OCI-LY1 (cell line): ENCODE data around the gene TRMT44.
A peak's percentile ranks its signal among the peaks of the same experiment; 100 is the strongest.

Experiments
- H2AFZ ChIP-seq: fragments of 200-600 bp; sonication (generic), shearing (Covaris generic); 2 replicates; pipeline ENCODE4 v1.6.0; 2014; ENCODE audit warnings: antibody characterized with exemption, mild to moderate bottlenecking, low read length
- H3F3A ChIP-seq: fragments of 200-600 bp; sonication (generic), shearing (Covaris generic); 2 replicates; pipeline ENCODE4 v1.6.0; 2014; ENCODE audit warnings: mild to moderate bottlenecking, antibody characterized with exemption, low read length, moderate library complexity; ENCODE audit not compliant: insufficient read depth
- H3K27ac ChIP-seq: fragments of 200-600 bp; sonication (generic); 2 replicates; pipeline ENCODE4 v1.5.1; 2014; ENCODE audit warnings: low read length, mixed run types, mild to moderate bottlenecking, low read depth; ENCODE audit not compliant: poor library complexity, severe bottlenecking
- H3K27me3 ChIP-seq: fragments of 200-600 bp; sonication (generic); 2 replicates; pipeline ENCODE4 v1.6.0; 2014; ENCODE audit warnings: antibody characterized with exemption, mild to moderate bottlenecking, low read length, moderate library complexity; ENCODE audit not compliant: insufficient read depth
- H3K36me3 ChIP-seq: fragments of 200-600 bp; sonication (generic); 2 replicates; pipeline ENCODE4 v1.6.1; 2014; ENCODE audit warnings: mild to moderate bottlenecking, antibody characterized with exemption, low read length, moderate library complexity, mixed read lengths; ENCODE audit not compliant: insufficient read depth
- H3K4me1 ChIP-seq: fragments of 200-600 bp; sonication (generic); 2 replicates; pipeline ENCODE4 v1.5.1; 2014; ENCODE audit warnings: mild to moderate bottlenecking, low read length, moderate library complexity; ENCODE audit not compliant: insufficient read depth, severe bottlenecking
- H3K4me2 ChIP-seq: fragments of 200-600 bp; sonication (generic), shearing (Covaris generic); 2 replicates; pipeline ENCODE4 v1.6.1; 2014; ENCODE audit warnings: low read length
- H3K4me3 ChIP-seq: fragments of 200-600 bp; sonication (generic); 2 replicates; pipeline ENCODE4 v1.5.1; 2014; ENCODE audit warnings: low read length, low read depth, mild to moderate bottlenecking, mixed read lengths; ENCODE audit not compliant: poor library complexity, severe bottlenecking
- H3K79me2 ChIP-seq: fragments of 200-600 bp; shearing (Covaris generic); 2 replicates; pipeline ENCODE4 v1.6.1; 2016; ENCODE audit warnings: mixed run types, low read length, mixed read lengths; ENCODE audit not compliant: insufficient read depth
- H3K9ac ChIP-seq: fragments of 200-600 bp; sonication (generic), shearing (Covaris generic); 2 replicates; pipeline ENCODE4 v1.6.1; 2014; ENCODE audit warnings: mild to moderate bottlenecking, low read length, mixed read lengths
- H3K9me2 ChIP-seq: fragments of 200-600 bp; sonication (generic), shearing (Covaris generic); 2 replicates; pipeline ENCODE4 v1.6.1; 2014; ENCODE audit warnings: low read depth, mild to moderate bottlenecking, low read length, mixed read lengths
- H3K9me3 ChIP-seq: fragments of 200-600 bp; shearing (Covaris generic); 2 replicates; pipeline ENCODE4 v1.6.1; 2014; ENCODE audit warnings: low read length, mixed read lengths
- H4K20me1 ChIP-seq: fragments of 200-600 bp; sonication (generic), shearing (Covaris generic); 2 replicates; pipeline ENCODE4 v1.6.0; 2016; ENCODE audit warnings: mild to moderate bottlenecking, low read length; ENCODE audit not compliant: insufficient read depth
- CTCF ChIP-seq: fragments of 200-600 bp; sonication (generic), shearing (Covaris generic); IDR thresholded peaks from 2 replicates; pipeline ENCODE4 v1.5.1; 2017; ENCODE audit warnings: mild to moderate bottlenecking, antibody characterized with exemption, low read length, moderate library complexity, mixed read lengths
- EZH2 ChIP-seq: fragments of 200-600 bp; sonication (generic), shearing (Covaris generic); IDR thresholded peaks from 2 replicates; pipeline ENCODE4 v1.8.0; 2017; ENCODE audit warnings: borderline replicate concordance, mixed run types, mild to moderate bottlenecking, antibody characterized with exemption, low read length, moderate library complexity, mixed read lengths

Gene TRMT44

GRCh38 chr4:8465615-8466611 lies 25.3 kb downstream of the TRMT44 start:
- Histone ChIP-seq H3K9me2 (no peaks in the 10 kb centered on the region), H3K4me2 (no peak overlapping the region), H3K4me3 (no peak overlapping the region), H3K79me2 (no peaks in the 10 kb centered on the region), H3K9ac (no peak overlapping the region), H3K4me1 (no peaks in the 10 kb centered on the region), H3K36me3 (peaks cover 18% of the 10 kb centered on the region), H3K27ac (no peak overlapping the region), H3K27me3 (no peaks in the 10 kb centered on the region), H3F3A (no peaks in the 10 kb centered on the region), H4K20me1 (no peaks in the 10 kb centered on the region), H2AFZ (no peak overlapping the region), H3K9me3 (no peaks in the 10 kb centered on the region)
- TF ChIP-seq CTCF (no peak), EZH2 (no peak)

GRCh38 chr4:8467016-8467415 lies 26.4 kb downstream of the TRMT44 start:
- Histone ChIP-seq H3F3A (no peaks in the 10 kb centered on the region), H3K4me3 (no peak overlapping the region), H3K36me3 (peaks cover 18% of the 10 kb centered on the region), H3K4me2 (no peak overlapping the region), H2AFZ (no peak overlapping the region), H3K27ac (no peak overlapping the region), H3K9ac (no peak overlapping the region), H3K4me1 (no peaks in the 10 kb centered on the region), H3K9me3 (no peaks in the 10 kb centered on the region), H3K79me2 (no peaks in the 10 kb centered on the region), H4K20me1 (no peaks in the 10 kb centered on the region), H3K27me3 (no peaks in the 10 kb centered on the region), H3K9me2 (no peaks in the 10 kb centered on the region)
- no peak for TF ChIP-seq CTCF
- TF ChIP-seq EZH2 = no peak

- Histone ChIP-seq H4K20me1 (no peaks in the 10 kb centered on the region), H3K9ac (no peak overlapping the region), H3K36me3 (peaks cover 18% of the 10 kb centered on the region), H3F3A (no peaks in the 10 kb centered on the region), H3K4me3 (no peak overlapping the region), H2AFZ (no peak overlapping the region), H3K79me2 (no peaks in the 10 kb centered on the region), H3K27me3 (no peaks in the 10 kb centered on the region), H3K4me1 (no peaks in the 10 kb centered on the region), H3K4me2 (no peak overlapping the region), H3K9me3 (no peaks in the 10 kb centered on the region), H3K9me2 (no peaks in the 10 kb centered on the region), H3K27ac (no peak overlapping the region)
- TF ChIP-seq EZH2 = no peak
- TF ChIP-seq CTCF = peak; percentile 73
These were observed 28.4 kb downstream of the TRMT44 start for GRCh38 chr4:8468746-8469535.
